HCT116 (cell line): ENCODE data around the gene GDPD2.

ENCODE experiments used
- EZH2phosphoT487 ChIP-seq: fragments of 200-600 bp; IDR thresholded peaks from 2 replicates; pipeline ENCODE4 v1.6.1; 2018; ENCODE audit warnings: antibody characterized with exemption, borderline replicate concordance
- POLR2A ChIP-seq: IDR thresholded peaks from 2 replicates; pipeline ENCODE4 v1.7.0; 2011; ENCODE audit warnings: borderline replicate concordance; ENCODE audit not compliant: insufficient read depth, insufficient read length; ENCODE audit errors: extremely low read depth
- POLR2AphosphoS5 ChIP-seq: IDR thresholded peaks from 2 replicates; pipeline ENCODE4 v1.6.1; 2011; ENCODE audit warnings: mild to moderate bottlenecking, low read depth, low read length, moderate library complexity
- RAD21 ChIP-seq: IDR thresholded peaks from 2 replicates; pipeline ENCODE4 v1.6.1; 2012; ENCODE audit warnings: low read depth, mild to moderate bottlenecking
- TCF7L2 ChIP-seq: IDR thresholded peaks from 2 replicates; pipeline ENCODE4 v1.7.0; 2011; ENCODE audit warnings: borderline replicate concordance, inconsistent platforms; ENCODE audit not compliant: insufficient read depth, insufficient read length; ENCODE audit errors: extremely low read depth
- TF ChIP-seq, protein P1 (sequence below), 3 experiments: fragments of 200-600 bp in 1 of 3; sonication (generic) in 1 of 3; IDR thresholded peaks in 2 of 3; conservative IDR thresholded peaks in 1 of 3; 2 replicates each; pipeline ENCODE4 v1.5.1; 2012 to 2017; ENCODE audit warnings: low read depth in 2 of 3, low read length in 2 of 3, antibody characterized with exemption in 1 of 3, borderline replicate concordance in 1 of 3, control low read depth in 1 of 3, mild to moderate bottlenecking in 1 of 3, mixed read lengths in 1 of 3, mixed run types in 1 of 3, moderate library complexity in 1 of 3; ENCODE audit not compliant: insufficient read depth in 1 of 3
- TF ChIP-seq, protein P2 (sequence below): IDR thresholded peaks from 2 replicates; pipeline ENCODE4 v1.6.1; 2012

DNA sequence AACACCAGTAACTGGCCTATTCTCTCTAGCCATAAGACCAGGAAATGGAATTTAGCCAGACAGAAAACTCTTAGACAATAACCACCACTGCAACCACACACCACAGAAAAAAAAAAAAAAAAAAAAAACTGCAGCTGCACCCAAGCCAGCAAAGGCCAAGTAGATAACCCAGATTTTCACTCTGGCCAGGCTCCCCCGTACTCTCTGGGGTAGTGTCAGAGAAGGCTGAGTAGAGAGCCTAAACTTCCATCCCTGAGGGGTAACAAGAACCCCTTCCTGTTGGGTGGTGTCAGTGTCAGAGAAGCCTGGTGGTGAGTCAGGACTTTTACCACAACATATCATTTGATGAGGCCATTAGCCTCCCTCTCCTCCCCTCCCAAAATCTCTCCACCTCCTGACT, 15.9 kb downstream of the GDPD2 start:
- TF ChIP-seq, protein P1, sequence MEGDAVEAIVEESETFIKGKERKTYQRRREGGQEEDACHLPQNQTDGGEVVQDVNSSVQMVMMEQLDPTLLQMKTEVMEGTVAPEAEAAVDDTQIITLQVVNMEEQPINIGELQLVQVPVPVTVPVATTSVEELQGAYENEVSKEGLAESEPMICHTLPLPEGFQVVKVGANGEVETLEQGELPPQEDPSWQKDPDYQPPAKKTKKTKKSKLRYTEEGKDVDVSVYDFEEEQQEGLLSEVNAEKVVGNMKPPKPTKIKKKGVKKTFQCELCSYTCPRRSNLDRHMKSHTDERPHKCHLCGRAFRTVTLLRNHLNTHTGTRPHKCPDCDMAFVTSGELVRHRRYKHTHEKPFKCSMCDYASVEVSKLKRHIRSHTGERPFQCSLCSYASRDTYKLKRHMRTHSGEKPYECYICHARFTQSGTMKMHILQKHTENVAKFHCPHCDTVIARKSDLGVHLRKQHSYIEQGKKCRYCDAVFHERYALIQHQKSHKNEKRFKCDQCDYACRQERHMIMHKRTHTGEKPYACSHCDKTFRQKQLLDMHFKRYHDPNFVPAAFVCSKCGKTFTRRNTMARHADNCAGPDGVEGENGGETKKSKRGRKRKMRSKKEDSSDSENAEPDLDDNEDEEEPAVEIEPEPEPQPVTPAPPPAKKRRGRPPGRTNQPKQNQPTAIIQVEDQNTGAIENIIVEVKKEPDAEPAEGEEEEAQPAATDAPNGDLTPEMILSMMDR (IDR thresholded peaks at IDR 0.05 in 2 of 3, conservative IDR thresholded peaks at IDR 0.05 in 1 of 3; ENCODE audit: borderline replicate concordance in 1 of 3, insufficient read depth in 1 of 3, low read depth in 2 of 3, low read length in 2 of 3) = no peak
- no peak for TF ChIP-seq POLR2AphosphoS5
- no peak for TF ChIP-seq POLR2A
- TF ChIP-seq EZH2phosphoT487 = no peak
- no peak for TF ChIP-seq TCF7L2
- no peak for TF ChIP-seq RAD21
- TF ChIP-seq, protein P2, sequence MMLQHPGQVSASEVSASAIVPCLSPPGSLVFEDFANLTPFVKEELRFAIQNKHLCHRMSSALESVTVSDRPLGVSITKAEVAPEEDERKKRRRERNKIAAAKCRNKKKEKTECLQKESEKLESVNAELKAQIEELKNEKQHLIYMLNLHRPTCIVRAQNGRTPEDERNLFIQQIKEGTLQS = no peak
